ENCODE results near the gene PTPRN2. TPM values are rescaled to one million over a fixed set of nuclear protein-coding genes. Genes with fewer than 3 reads are reported as not detected.

PTPRN2 gene
- total RNA-seq, 1 experiment from 2014 or later: 0.11 TPM

DNA sequence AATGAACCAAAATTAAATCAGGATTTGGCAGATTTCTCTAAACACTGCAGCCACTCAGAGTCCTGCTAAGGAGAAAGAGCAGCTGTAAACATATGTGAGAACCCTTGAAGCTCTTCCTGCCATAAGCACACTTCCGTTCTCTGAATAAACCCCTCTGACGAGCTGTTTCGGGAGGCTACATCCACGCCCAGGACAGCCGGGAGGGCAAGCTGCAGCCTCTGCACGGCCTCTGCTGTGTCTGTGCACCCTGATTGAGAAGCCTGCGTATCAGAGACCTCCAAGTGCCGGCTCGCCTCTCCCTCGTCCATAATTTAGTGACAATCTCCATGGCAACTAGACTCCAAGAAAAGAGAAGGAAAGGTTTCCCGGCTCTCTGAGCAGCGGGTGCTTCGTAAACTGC is 114.4 kb downstream of the PTPRN2 start:
- H3K9me3 ChIP-seq (ENCODE audit: low read depth, low read length, poor library complexity, severe bottlenecking): no peaks in the 10 kb centered on the region
- ChIA-PET POLR2A (ENCODE audit: low non-redundant PET) (no interaction called here), CTCF (no interaction called here)
- no TSS peak for BruUV-seq (replicated peaks)
- H3K27ac ChIP-seq (ENCODE audit: low read depth, low read length, poor library complexity, severe bottlenecking): no peak overlapping the region
- H3K4me3 ChIP-seq (ENCODE audit: low read depth, low read length, poor library complexity, severe bottlenecking): no peak overlapping the region
- intact Hi-C loops (cut with micrococcal nuclease; ENCODE audit: unreplicated experiment): no loop called here
- H3K27me3 ChIP-seq (replicated peaks; ENCODE audit: insufficient read depth, low read depth, low read length, poor library complexity): peaks cover 1% of the 10 kb centered on the region
- no peak for DNase-seq (ENCODE audit: low spot score)
- no peaks in the 10 kb centered on the region for H3K36me3 ChIP-seq (ENCODE audit: insufficient read depth, low read length, poor library complexity, severe bottlenecking)
- no peaks in the 10 kb centered on the region for H3K4me1 ChIP-seq (ENCODE audit: insufficient read depth, low read length, poor library complexity, severe bottlenecking)
- TF ChIP-seq EZH2 (IDR thresholded peaks at IDR 0.05; ENCODE audit: borderline replicate concordance, low read depth, low read length, poor library complexity, severe bottlenecking): no peak
- TF ChIP-seq, protein P1, sequence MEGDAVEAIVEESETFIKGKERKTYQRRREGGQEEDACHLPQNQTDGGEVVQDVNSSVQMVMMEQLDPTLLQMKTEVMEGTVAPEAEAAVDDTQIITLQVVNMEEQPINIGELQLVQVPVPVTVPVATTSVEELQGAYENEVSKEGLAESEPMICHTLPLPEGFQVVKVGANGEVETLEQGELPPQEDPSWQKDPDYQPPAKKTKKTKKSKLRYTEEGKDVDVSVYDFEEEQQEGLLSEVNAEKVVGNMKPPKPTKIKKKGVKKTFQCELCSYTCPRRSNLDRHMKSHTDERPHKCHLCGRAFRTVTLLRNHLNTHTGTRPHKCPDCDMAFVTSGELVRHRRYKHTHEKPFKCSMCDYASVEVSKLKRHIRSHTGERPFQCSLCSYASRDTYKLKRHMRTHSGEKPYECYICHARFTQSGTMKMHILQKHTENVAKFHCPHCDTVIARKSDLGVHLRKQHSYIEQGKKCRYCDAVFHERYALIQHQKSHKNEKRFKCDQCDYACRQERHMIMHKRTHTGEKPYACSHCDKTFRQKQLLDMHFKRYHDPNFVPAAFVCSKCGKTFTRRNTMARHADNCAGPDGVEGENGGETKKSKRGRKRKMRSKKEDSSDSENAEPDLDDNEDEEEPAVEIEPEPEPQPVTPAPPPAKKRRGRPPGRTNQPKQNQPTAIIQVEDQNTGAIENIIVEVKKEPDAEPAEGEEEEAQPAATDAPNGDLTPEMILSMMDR (conservative IDR thresholded peaks at IDR 0.05; ENCODE audit: low read depth, low read length): no peak

DNA sequence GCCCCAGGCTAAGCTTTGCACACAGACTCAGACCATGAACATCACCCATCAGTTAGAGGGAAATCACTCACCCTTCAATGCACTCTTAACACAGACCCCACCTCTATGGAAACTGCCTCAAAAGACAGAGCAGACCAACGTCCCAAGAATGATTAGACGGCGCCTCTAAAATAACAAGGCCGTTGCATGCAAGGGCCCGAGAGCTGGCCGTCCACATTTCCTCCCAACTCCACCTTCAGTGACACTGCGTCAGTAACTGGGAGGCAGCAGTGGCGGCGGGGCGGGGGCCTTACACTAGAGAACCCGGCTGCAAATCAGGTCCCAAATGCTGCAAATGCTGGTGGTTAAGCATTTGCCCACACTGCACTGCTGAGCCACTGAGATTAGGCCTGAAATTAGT is 115.0 kb downstream of the PTPRN2 start:
- no peak for TF ChIP-seq EZH2 (IDR thresholded peaks at IDR 0.05; ENCODE audit: borderline replicate concordance, low read depth, low read length, poor library complexity, severe bottlenecking)
- TF ChIP-seq, protein P1 (conservative IDR thresholded peaks at IDR 0.05; ENCODE audit: low read depth, low read length): no peak
- no peaks in the 10 kb centered on the region for H3K36me3 ChIP-seq (ENCODE audit: insufficient read depth, low read length, poor library complexity, severe bottlenecking)
- DNase-seq (ENCODE audit: low spot score): no peak
- H3K27me3 ChIP-seq (replicated peaks; ENCODE audit: insufficient read depth, low read depth, low read length, poor library complexity): peaks cover 7% of the 10 kb centered on the region
- no TSS peak for BruUV-seq (replicated peaks)
- no peaks in the 10 kb centered on the region for H3K4me1 ChIP-seq (ENCODE audit: insufficient read depth, low read length, poor library complexity, severe bottlenecking)
- intact Hi-C loops (cut with micrococcal nuclease; ENCODE audit: unreplicated experiment): no loop called here
- H3K4me3 ChIP-seq (ENCODE audit: low read depth, low read length, poor library complexity, severe bottlenecking): no peak overlapping the region
- H3K27ac ChIP-seq (ENCODE audit: low read depth, low read length, poor library complexity, severe bottlenecking): no peak overlapping the region
- ChIA-PET CTCF (no interaction called here), POLR2A (ENCODE audit: low non-redundant PET) (no interaction called here)
- no peaks in the 10 kb centered on the region for H3K9me3 ChIP-seq (ENCODE audit: low read depth, low read length, poor library complexity, severe bottlenecking)

DNA sequence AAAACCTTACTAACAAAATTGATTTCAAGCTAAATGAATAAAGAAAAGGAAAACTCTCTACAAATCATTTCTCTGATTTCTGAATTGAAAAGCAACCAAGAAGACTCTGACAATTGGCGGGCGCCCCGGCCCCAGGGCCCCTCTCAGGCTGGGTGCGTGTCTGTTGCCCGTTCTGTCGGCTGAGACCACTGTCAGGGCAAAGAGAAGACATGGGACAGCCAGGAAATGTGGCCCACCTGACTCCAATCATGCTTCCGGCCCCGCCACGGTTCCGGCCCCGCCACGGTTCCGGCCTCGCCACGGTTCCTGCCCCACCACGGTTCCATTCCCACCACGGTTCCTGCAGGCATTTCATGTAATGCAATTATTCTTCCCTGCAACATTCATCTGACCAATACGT is 115.9 kb downstream of the PTPRN2 start:
- H3K27ac ChIP-seq (ENCODE audit: low read depth, low read length, poor library complexity, severe bottlenecking): no peak overlapping the region
- intact Hi-C loops (cut with micrococcal nuclease; ENCODE audit: unreplicated experiment): no loop called here
- peaks cover 13% of the 10 kb centered on the region for H3K27me3 ChIP-seq (replicated peaks; ENCODE audit: insufficient read depth, low read depth, low read length, poor library complexity)
- BruUV-seq (replicated peaks): no TSS peak
- ChIA-PET CTCF (no interaction called here), POLR2A (ENCODE audit: low non-redundant PET) (no interaction called here)
- no peaks in the 10 kb centered on the region for H3K4me1 ChIP-seq (ENCODE audit: insufficient read depth, low read length, poor library complexity, severe bottlenecking)
- TF ChIP-seq, protein P1 (conservative IDR thresholded peaks at IDR 0.05; ENCODE audit: low read depth, low read length): no peak
- no peak for TF ChIP-seq EZH2 (IDR thresholded peaks at IDR 0.05; ENCODE audit: borderline replicate concordance, low read depth, low read length, poor library complexity, severe bottlenecking)
- no peak for DNase-seq (ENCODE audit: low spot score)
- H3K36me3 ChIP-seq (ENCODE audit: insufficient read depth, low read length, poor library complexity, severe bottlenecking): no peaks in the 10 kb centered on the region
- H3K4me3 ChIP-seq (ENCODE audit: low read depth, low read length, poor library complexity, severe bottlenecking): no peak overlapping the region
- H3K9me3 ChIP-seq (ENCODE audit: low read depth, low read length, poor library complexity, severe bottlenecking): no peaks in the 10 kb centered on the region

Measured in A673 (cell line).